Activated T-cell treated with anti-CD3 and anti-CD28 coated beads, Interleukin-2, amount 50 U/mL, for 72 hours (primary cell): Measurements from ENCODE around the gene TEX55. TPM values are rescaled to one million over a fixed set of nuclear protein-coding genes. Genes with fewer than 3 reads are reported as not detected.
"Not testable (repeated sequence)": the region's sequence is repeated elsewhere in the genome, so short reads cannot be mapped to it uniquely, and the experiment has no call there.

Experiments
- ATAC-seq, 2 donors: fragments of 150-1000 bp; cut with Tn5 transposase; replicated peaks in 1 of 2; 2 replicates each; pipeline ENCODE4 v1.10.0; 2021; ENCODE audit warnings: moderate library complexity in 2 of 2, mild to moderate bottlenecking in 1 of 2
- DNase-seq, 2 donors: peaks; one replicate each; pipeline ENCODE4 v3.0.0; 2021 to 2022; ENCODE audit warnings: mixed read lengths in 1 of 2
- H3K27ac Mint-ChIP-seq: one replicate; pipeline ENCODE4 v1.8.0; 2022; ENCODE audit warnings: mild to moderate bottlenecking, moderate library complexity, mixed read lengths
- H3K27me3 Mint-ChIP-seq: one replicate; pipeline ENCODE4 v1.8.0; 2022; ENCODE audit warnings: low read depth, mixed read lengths
- H3K36me3 Mint-ChIP-seq, 2 donors: one replicate each; pipeline ENCODE4 v1.8.0; 2022; ENCODE audit warnings: mixed read lengths in 2 of 2, mild to moderate bottlenecking in 1 of 2; ENCODE audit not compliant: insufficient read depth in 2 of 2
- H3K4me1 Mint-ChIP-seq: one replicate; pipeline ENCODE4 v1.8.0; 2022; ENCODE audit warnings: low read depth, mixed read lengths
- H3K4me3 Mint-ChIP-seq, 2 donors: one replicate each; pipeline ENCODE4 v1.8.0; 2022; ENCODE audit warnings: mild to moderate bottlenecking in 2 of 2, mixed read lengths in 2 of 2, moderate library complexity in 2 of 2
- H3K9me3 Mint-ChIP-seq, 2 donors: one replicate each; pipeline ENCODE4 v1.8.0; 2022; ENCODE audit warnings: mixed read lengths in 2 of 2
- total RNA-seq, 2 donors: library from RNA; stranded (reverse); gene quantifications; one replicate each; pipeline ENCODE4 v1.2.3, GENCODE V29; 2022

TEX55 gene
- not detected for total RNA-seq

- Mint-ChIP-seq H3K9me3 (no peaks in the 10 kb centered on the region), H3K4me1 (peaks cover 7% of the 10 kb centered on the region), H3K27me3 (no peaks in the 10 kb centered on the region), H3K4me3 (no peak within 1 kb of the TSS), H3K36me3 (no peaks in the 10 kb centered on the region), H3K27ac (no peak within 1 kb of the TSS)
- peak; percentile 49 to 67 for ATAC-seq
- DNase-seq: peak in 1 of 2 donors; percentile 7
Observed at GRCh38 chr3:119145500-119146167, at the start of gene TEX55. TEX55 (plus strand) TSS chr3:119146165; CDS start chr3:119146190, 25 bp downstream.

- ATAC-seq (no peak), DNase-seq (no peak)
- H3K36me3 Mint-ChIP-seq: no peaks in the 10 kb centered on the region
- no peak overlapping the region for H3K27ac Mint-ChIP-seq
- H3K27me3 Mint-ChIP-seq: no peaks in the 10 kb centered on the region
- H3K9me3 Mint-ChIP-seq: no peaks in the 10 kb centered on the region
- H3K4me3 Mint-ChIP-seq: no peak overlapping the region
- H3K4me1 Mint-ChIP-seq: no peaks in the 10 kb centered on the region
Observed at GRCh38 chr3:119098003-119098402, 48.0 kb upstream of the TEX55 start.

DNA sequence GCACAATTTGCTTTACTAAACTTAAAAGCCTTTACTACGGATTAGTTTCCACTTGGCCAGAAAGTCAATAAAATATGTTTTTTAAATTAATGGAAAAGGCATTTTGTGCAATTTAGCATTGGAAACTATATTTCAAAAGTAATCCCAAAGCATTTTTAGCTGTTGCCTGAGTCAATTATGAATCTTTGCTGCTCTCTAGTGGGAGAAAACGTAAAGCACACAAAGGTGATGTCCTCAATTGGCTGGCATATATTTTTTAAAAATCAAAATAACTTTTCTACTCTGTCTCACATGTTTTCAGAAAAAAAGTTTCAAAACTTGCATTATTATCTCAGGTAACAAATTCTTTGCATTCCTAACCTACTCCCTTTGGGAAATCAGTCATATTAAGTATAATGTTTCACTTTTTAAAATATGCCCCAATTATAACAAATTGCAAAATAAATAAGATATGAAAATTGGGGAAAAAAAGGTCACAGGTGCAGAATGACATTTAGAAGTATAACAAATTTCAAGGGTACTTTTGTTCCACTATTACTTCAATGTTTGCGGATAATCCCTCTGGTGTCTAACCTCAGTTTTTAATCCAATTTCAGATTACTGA, 47.2 kb upstream of the TEX55 start:
- ATAC-seq (no peak), DNase-seq (peak in 1 of 2 donors; percentile 21)
- Mint-ChIP-seq H3K36me3 (no peaks in the 10 kb centered on the region), H3K27ac (no peak overlapping the region), H3K27me3 (no peaks in the 10 kb centered on the region), H3K9me3 (no peaks in the 10 kb centered on the region), H3K4me3 (no peak overlapping the region), H3K4me1 (no peaks in the 10 kb centered on the region)

DNA sequence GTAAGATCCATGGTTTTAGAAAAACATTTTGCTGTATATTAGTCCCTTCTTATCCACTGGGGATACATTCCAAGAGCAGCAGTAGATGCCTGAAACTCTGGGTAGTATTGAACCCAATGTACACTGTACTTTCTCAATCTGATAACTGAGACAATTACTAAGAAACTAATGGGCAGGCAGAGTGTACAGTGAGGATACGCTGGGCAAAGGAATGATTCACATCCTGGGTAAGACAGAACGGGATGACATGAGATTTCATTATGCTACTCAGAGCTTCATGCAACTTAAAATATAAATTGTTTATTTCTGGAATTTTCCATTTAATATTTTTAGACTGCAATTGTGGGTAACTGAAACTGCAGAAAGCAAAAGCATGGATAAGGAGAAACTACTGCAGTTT, 46.2 kb upstream of the TEX55 start:
- Mint-ChIP-seq H3K36me3 (no peaks in the 10 kb centered on the region), H3K9me3 (no peaks in the 10 kb centered on the region), H3K27ac (no peak overlapping the region), H3K4me1 (no peaks in the 10 kb centered on the region), H3K27me3 (no peaks in the 10 kb centered on the region), H3K4me3 (no peak overlapping the region)
- DNase-seq (no peak), ATAC-seq (no peak)

DNA sequence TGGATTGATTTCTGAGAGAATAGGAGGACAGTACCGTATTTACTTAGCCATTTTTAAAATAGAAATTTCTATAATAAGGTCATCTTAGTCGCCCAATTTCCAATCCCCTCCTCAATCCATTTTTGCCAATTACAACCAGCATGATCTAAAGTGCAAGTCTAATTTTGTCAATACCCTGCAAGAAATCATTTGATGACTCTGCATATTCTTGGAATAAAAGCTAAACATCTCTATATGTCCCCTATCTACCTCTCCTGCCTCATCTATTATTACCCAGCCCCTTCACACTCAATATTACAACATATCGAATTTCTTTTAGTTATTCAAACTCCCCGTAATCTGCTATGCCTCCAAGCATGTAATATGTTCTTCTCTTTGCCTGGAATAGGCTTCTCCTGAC, 41.9 kb upstream of the TEX55 start:
- H3K9me3 Mint-ChIP-seq: no peaks in the 10 kb centered on the region
- no peaks in the 10 kb centered on the region for H3K27me3 Mint-ChIP-seq
- no peaks in the 10 kb centered on the region for H3K36me3 Mint-ChIP-seq
- ATAC-seq: no peak
- H3K4me3 Mint-ChIP-seq: no peak overlapping the region
- H3K4me1 Mint-ChIP-seq: no peaks in the 10 kb centered on the region
- H3K27ac Mint-ChIP-seq: no peak overlapping the region
- no peak for DNase-seq

- H3K27me3 Mint-ChIP-seq, H3K4me1 Mint-ChIP-seq, H3K27ac Mint-ChIP-seq: not testable (repeated sequence)
Observed at GRCh38 chr3:119118330-119118729, 27.6 kb upstream of the TEX55 start.

GRCh38 chr3:119120480-119120879, 25.5 kb upstream of the TEX55 start:
- H3K27ac Mint-ChIP-seq: no peak overlapping the region
- no peaks in the 10 kb centered on the region for H3K4me1 Mint-ChIP-seq
- DNase-seq (no peak), ATAC-seq (no peak)
- H3K9me3 Mint-ChIP-seq: peaks cover 7 to 8% of the 10 kb centered on the region in 2 donors
- no peak overlapping the region for H3K4me3 Mint-ChIP-seq
- peaks cover 4 to 11% of the 10 kb centered on the region in 2 donors for H3K36me3 Mint-ChIP-seq
- no peaks in the 10 kb centered on the region for H3K27me3 Mint-ChIP-seq

More at GRCh38 chr3:119118330-119118729, 27.6 kb upstream of the TEX55 start:
- peaks cover 4 to 11% of the 10 kb centered on the region in 2 donors for H3K36me3 Mint-ChIP-seq
- DNase-seq, ATAC-seq, H3K4me3 Mint-ChIP-seq, H3K9me3 Mint-ChIP-seq: not testable (repeated sequence)

DNA sequence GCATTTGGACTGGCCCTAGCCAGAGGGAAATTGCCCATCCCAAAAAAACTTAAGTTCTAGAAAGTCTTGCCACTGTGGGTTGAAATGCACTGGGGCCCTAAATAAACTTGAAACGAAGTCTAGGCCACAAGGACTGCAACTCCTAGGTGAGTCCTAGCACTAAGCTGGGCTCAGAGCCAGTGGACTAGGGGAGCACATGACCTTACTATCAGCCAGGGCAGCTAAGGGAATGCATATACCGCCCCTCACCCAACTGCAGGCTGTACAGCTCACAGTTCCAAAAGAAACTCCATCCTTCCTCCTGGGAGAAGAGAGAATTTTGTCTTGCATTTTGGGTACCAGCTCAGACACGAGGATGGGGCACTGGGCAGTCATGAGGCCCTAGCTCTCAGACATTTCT, 23.6 kb upstream of the TEX55 start:
- peaks cover 9% of the 10 kb centered on the region for H3K27me3 Mint-ChIP-seq

DNA sequence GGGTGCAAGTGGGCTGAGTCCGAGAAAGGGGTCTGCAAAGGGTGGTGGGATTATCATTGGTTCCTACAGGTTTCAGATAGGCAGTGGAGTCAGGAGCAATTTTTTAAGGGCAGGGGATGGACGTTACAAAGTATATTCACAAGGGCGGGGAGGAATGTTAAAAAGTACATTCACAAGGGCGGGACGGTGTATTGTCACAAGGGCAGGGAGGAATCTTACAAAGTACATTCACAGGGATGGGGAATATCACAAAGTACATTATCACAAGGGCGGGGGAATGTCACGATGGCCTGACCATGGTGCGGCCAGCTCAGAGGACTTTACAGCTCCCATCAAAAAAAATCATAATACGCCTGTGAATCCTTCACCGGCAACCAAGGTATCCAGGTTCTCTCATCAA, 20.6 kb upstream of the TEX55 start:
- H3K27ac Mint-ChIP-seq: no peak overlapping the region
- H3K27me3 Mint-ChIP-seq: peaks cover 9% of the 10 kb centered on the region
- H3K4me1 Mint-ChIP-seq: no peaks in the 10 kb centered on the region
- H3K9me3 Mint-ChIP-seq: no peaks in the 10 kb centered on the region
- ATAC-seq (no peak), DNase-seq (no peak)
- H3K36me3 Mint-ChIP-seq: no peaks in the 10 kb centered on the region
- no peak overlapping the region for H3K4me3 Mint-ChIP-seq

More for the DNA sequence above, 23.6 kb upstream of the TEX55 start:
- peaks cover 4 to 8% of the 10 kb centered on the region in 2 donors for H3K9me3 Mint-ChIP-seq
- no peak overlapping the region for H3K4me3 Mint-ChIP-seq
- H3K36me3 Mint-ChIP-seq: peaks cover 4 to 6% of the 10 kb centered on the region in 2 donors
- no peak overlapping the region for H3K27ac Mint-ChIP-seq
- no peak for ATAC-seq
- H3K4me1 Mint-ChIP-seq: no peaks in the 10 kb centered on the region
- DNase-seq: no peak

DNA sequence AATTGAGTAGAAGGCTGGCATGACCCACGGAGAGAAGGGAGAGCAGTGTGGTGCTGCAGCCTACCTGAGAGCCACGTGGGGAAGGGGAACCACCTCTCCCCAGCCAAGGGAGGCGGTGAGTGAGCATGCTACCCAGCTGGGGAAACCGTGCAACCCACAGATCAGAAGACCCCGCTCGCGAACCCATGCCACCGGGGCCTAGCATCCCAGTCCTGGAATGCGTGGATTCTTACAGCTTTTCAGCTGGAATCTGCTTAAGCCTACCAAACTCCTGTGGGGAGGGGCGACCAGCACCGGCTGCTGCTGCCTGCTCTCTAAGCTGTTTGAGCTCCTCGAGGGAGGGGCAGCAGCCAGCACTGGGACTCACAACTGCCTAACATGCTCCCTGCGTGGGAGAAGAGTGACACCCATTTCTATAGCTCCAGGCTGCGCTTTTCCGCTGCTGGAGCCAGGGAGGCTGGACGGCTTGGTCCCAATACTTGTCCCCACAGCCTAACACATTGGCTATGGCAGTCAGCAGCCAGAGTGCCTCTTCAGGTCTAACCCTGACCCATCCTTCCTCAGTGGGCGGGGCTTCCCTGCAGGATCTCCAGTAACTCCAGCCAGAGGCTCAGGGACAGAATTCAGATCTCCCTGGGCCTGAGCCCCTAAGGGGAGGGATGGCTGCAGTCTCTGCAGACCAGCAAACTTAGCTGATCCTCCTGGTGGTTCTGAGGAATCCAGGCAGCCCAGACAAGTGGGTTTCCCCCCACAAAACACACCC, 20.0 kb upstream of the TEX55 start:
- DNase-seq (no peak), ATAC-seq (no peak)
- Mint-ChIP-seq H3K4me3 (no peak overlapping the region), H3K9me3 (peaks cover 0 to 2% of the 10 kb centered on the region in 2 donors), H3K4me1 (no peaks in the 10 kb centered on the region), H3K27ac (no peak overlapping the region), H3K27me3 (peaks cover 9% of the 10 kb centered on the region), H3K36me3 (peaks cover 0 to 3% of the 10 kb centered on the region in 2 donors)

GRCh38 chr3:119130291-119130690, 15.7 kb upstream of the TEX55 start:
- H3K27me3 Mint-ChIP-seq, H3K27ac Mint-ChIP-seq, H3K36me3 Mint-ChIP-seq, H3K9me3 Mint-ChIP-seq, DNase-seq, H3K4me1 Mint-ChIP-seq, H3K4me3 Mint-ChIP-seq, ATAC-seq: not testable (repeated sequence)

GRCh38 chr3:119132291-119132690, 13.7 kb upstream of the TEX55 start:
- H3K4me1 Mint-ChIP-seq, DNase-seq, H3K27me3 Mint-ChIP-seq, H3K36me3 Mint-ChIP-seq, H3K9me3 Mint-ChIP-seq, H3K27ac Mint-ChIP-seq, ATAC-seq, H3K4me3 Mint-ChIP-seq: not testable (repeated sequence)

DNA sequence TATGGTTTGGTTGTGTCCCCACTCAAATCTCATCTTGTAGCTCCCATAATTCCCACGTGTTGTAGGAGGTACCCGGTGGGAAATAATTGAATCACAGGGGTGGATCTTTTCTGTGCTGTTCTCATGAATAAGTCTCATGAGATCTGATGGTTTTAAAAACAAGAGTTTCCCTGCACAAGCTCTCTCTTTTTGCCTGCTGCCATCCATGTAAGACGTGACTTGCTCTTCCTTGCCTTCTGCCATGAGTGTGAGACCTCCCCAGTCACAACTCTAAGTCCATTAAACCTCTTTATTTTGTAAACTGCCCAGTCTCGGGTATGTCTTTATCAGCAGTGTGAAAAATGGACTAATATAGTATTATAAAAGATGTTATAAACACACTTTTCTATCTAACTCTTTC, 6.6 kb upstream of the TEX55 start:
- H3K9me3 Mint-ChIP-seq, H3K4me1 Mint-ChIP-seq, H3K27me3 Mint-ChIP-seq, H3K4me3 Mint-ChIP-seq, ATAC-seq, H3K27ac Mint-ChIP-seq, H3K36me3 Mint-ChIP-seq, DNase-seq: not testable (repeated sequence)
